HTERT RPE-1 (cell line): ENCODE measurements around the gene AR.

Experiments
- in situ Hi-C: fragments of 300-500 bp; cut with MboI; formaldehyde crosslinking; loops from 4 replicates; pipeline ENCODE4 v1.14.3; 2020; ENCODE audit warnings: low sequenced_read_pairs

The AR gene

GRCh38 chrX:67543818-67544217 is at the start of gene AR:
Gene AR (plus strand): TSS chrX:67544021. CDS start chrX:67545147, 1,126 bp downstream.
- in situ Hi-C loops = no loop called here

- in situ Hi-C loops = no loop called here
Measured at GRCh38 chrX:67500617-67501016, 43.2 kb upstream of the AR start.

GRCh38 chrX:67503004-67503403 is 40.8 kb upstream of the AR start:
- in situ Hi-C loops = no loop called here

- in situ Hi-C loops = no loop called here
Measured at GRCh38 chrX:67503453-67503852, 40.4 kb upstream of the AR start.

- in situ Hi-C loops = no loop called here
Measured at GRCh38 chrX:67520671-67521070, 23.1 kb upstream of the AR start.

GRCh38 chrX:67523002-67523681 is 20.7 kb upstream of the AR start:
- in situ Hi-C loops = no loop called here

GRCh38 chrX:67523932-67524331 is 19.9 kb upstream of the AR start:
- in situ Hi-C loops = no loop called here

GRCh38 chrX:67524428-67524827 is 19.4 kb upstream of the AR start:
- in situ Hi-C loops = no loop called here

GRCh38 chrX:67524950-67525691 is 18.7 kb upstream of the AR start:
- in situ Hi-C loops = no loop called here

GRCh38 chrX:67536564-67536963 is 7.3 kb upstream of the AR start:
- in situ Hi-C loops = no loop called here

GRCh38 chrX:67538383-67538782 is 5.4 kb upstream of the AR start:
- in situ Hi-C loops = no loop called here

GRCh38 chrX:67544281-67545035 is 637 bp downstream of the AR start:
- in situ Hi-C loops = no loop called here

GRCh38 chrX:67545036-67545821 is 1.4 kb downstream of the AR start:
- in situ Hi-C loops = no loop called here

- in situ Hi-C loops = no loop called here
Measured at GRCh38 chrX:67545893-67546495, 2.2 kb downstream of the AR start.

- in situ Hi-C loops = no loop called here
Measured at GRCh38 chrX:67546496-67547423, 2.9 kb downstream of the AR start.

- in situ Hi-C loops = no loop called here
Measured at GRCh38 chrX:67555578-67556203, 11.9 kb downstream of the AR start.

- in situ Hi-C loops = no loop called here
Measured at GRCh38 chrX:67558267-67558666, 14.4 kb downstream of the AR start.

GRCh38 chrX:67563469-67564448 is 19.9 kb downstream of the AR start:
- in situ Hi-C loops = no loop called here
